SK-N-SH (cell line): ENCODE data around the gene MFAP3L. TPM values are rescaled to one million over a fixed set of nuclear protein-coding genes. Genes with fewer than 3 reads are reported as not detected.

ENCODE experiments used
- CTCF ChIA-PET: fragments of 300-600, 350-600 bp; formaldehyde crosslinking; extraction: SDS; loops from one replicate; lab custom pipeline; 2021; lab: Yijun Ruan, JAX
- POLR2A ChIA-PET: fragments of 350-600 bp; sonication (Branson Sonifier 250); formaldehyde crosslinking; extraction: SDS; loops from one replicate; lab custom pipeline; 2020; ENCODE audit warnings: antibody characterized with exemption, inconsistent platforms; lab: Yijun Ruan, JAX
- DNase-seq: peaks from one replicate; pipeline ENCODE4 v3.0.0; 2012
- H2AFZ ChIP-seq: fragments of 200-600 bp; sonication (generic); 2 replicates; pipeline ENCODE4 v1.8.1; 2016; ENCODE audit warnings: antibody characterized with exemption, mild to moderate bottlenecking, low read depth
- H3F3A ChIP-seq: fragments of 200-600 bp; sonication (generic); replicated peaks from 2 replicates; pipeline ENCODE3; 2016; ENCODE audit warnings: antibody characterized with exemption, mild to moderate bottlenecking; ENCODE audit not compliant: insufficient read depth
- H3K27ac ChIP-seq, 2 experiments: fragments of 200-500 bp in 1 of 2; fragments of 200-600 bp in 1 of 2; sonication (Bioruptor generic) in 1 of 2; sonication (generic), shearing (Covaris generic) in 1 of 2; 2 replicates each; pipeline versions ENCODE4 v1.5.1 to v1.6.1; 2014 to 2016; ENCODE audit warnings: low read depth in 2 of 2, inconsistent platforms in 1 of 2, low read length in 1 of 2, mild to moderate bottlenecking in 1 of 2, mixed read lengths in 1 of 2
- H3K27me3 ChIP-seq: fragments of 200-600 bp; sonication (generic), shearing (Covaris generic); 2 replicates; pipeline ENCODE4 v1.6.1; 2016; ENCODE audit warnings: mixed run types; ENCODE audit not compliant: insufficient read depth
- H3K36me3 ChIP-seq, 2 experiments: fragments of 200-500 bp in 1 of 2; fragments of 200-600 bp in 1 of 2; sonication (Bioruptor generic) in 1 of 2; sonication (generic) in 1 of 2; replicated peaks in 1 of 2; 2 replicates each; pipeline versions ENCODE3 to v1.5.1; 2014 to 2016; ENCODE audit warnings: low read length in 1 of 2, mild to moderate bottlenecking in 1 of 2; ENCODE audit not compliant: insufficient read depth in 2 of 2, control insufficient read depth in 1 of 2
- H3K4me1 ChIP-seq, 2 experiments: fragments of 200-500 bp in 1 of 2; fragments of 200-600 bp in 1 of 2; sonication (Bioruptor generic) in 1 of 2; sonication (generic), shearing (Covaris generic) in 1 of 2; 2 replicates each; pipeline versions ENCODE4 v1.5.1 to v1.6.1; 2014 to 2016; ENCODE audit warnings: low read depth in 1 of 2, low read length in 1 of 2, mixed run types in 1 of 2; ENCODE audit not compliant: insufficient read depth in 2 of 2, control insufficient read depth in 1 of 2
- H3K4me2 ChIP-seq: fragments of 200-600 bp; sonication (generic), shearing (Covaris generic); 2 replicates; pipeline ENCODE4 v1.6.1; 2017; ENCODE audit warnings: mixed run types
- H3K4me3 ChIP-seq, 2 experiments: fragments of 200-500 bp in 1 of 2; fragments of 200-600 bp in 1 of 2; sonication (Bioruptor generic) in 1 of 2; sonication (generic), shearing (Covaris generic) in 1 of 2; 2 replicates each; pipeline versions ENCODE4 v1.5.1 to v1.8.1; 2014 to 2016; ENCODE audit warnings: low read depth in 2 of 2, inconsistent platforms in 1 of 2, low read length in 1 of 2, mild to moderate bottlenecking in 1 of 2, mixed read lengths in 1 of 2, moderate library complexity in 1 of 2
- H3K79me2 ChIP-seq: fragments of 200-600 bp; sonication (generic); 2 replicates; pipeline ENCODE4 v1.8.1; 2017; ENCODE audit warnings: mild to moderate bottlenecking; ENCODE audit not compliant: insufficient read depth
- H3K9ac ChIP-seq: fragments of 200-600 bp; sonication (generic); 2 replicates; pipeline ENCODE4 v1.6.1; 2017; ENCODE audit warnings: mixed run types
- H3K9me2 ChIP-seq: fragments of 200-600 bp; sonication (generic); 2 replicates; pipeline ENCODE4 v1.6.1; 2017; ENCODE audit warnings: mixed run types
- H3K9me3 ChIP-seq: fragments of 200-600 bp; sonication (generic); 2 replicates; pipeline ENCODE4 v1.6.1; 2017; ENCODE audit warnings: mixed run types, mild to moderate bottlenecking, moderate library complexity
- H4K20me1 ChIP-seq: fragments of 200-600 bp; sonication (generic); 2 replicates; pipeline ENCODE4 v1.6.1; 2017; ENCODE audit warnings: mild to moderate bottlenecking, mixed run types; ENCODE audit not compliant: insufficient read depth
- ELF1 ChIP-seq: IDR thresholded peaks from 2 replicates; pipeline ENCODE4 v1.4.0; 2012
- EP300 ChIP-seq, 2 experiments: IDR thresholded peaks; 2 replicates each; pipeline versions ENCODE4 v1.4.0 to v1.6.1; 2012; ENCODE audit warnings: borderline replicate concordance in 1 of 2, low read depth in 1 of 2, low read length in 1 of 2
- EZH2phosphoT487 ChIP-seq: fragments of 200-600 bp; sonication (generic); IDR thresholded peaks from 2 replicates; pipeline ENCODE4 v1.6.1; 2017; ENCODE audit warnings: low read depth, mixed run types, mild to moderate bottlenecking, antibody characterized with exemption, moderate library complexity, borderline replicate concordance
- FOXM1 ChIP-seq: IDR thresholded peaks from 2 replicates; pipeline ENCODE4 v1.4.0; 2012; ENCODE audit warnings: low read depth, mild to moderate bottlenecking
- GATA2 ChIP-seq: sonication (generic); formaldehyde crosslinking; IDR thresholded peaks from 2 replicates; pipeline ENCODE4 v1.5.0; 2020; ENCODE audit warnings: mild to moderate bottlenecking, missing genetic modification reagents
- JUND ChIP-seq: IDR thresholded peaks from 2 replicates; pipeline ENCODE4 v1.4.0; 2012
- MEF2A ChIP-seq: IDR thresholded peaks from 2 replicates; pipeline ENCODE4 v1.4.0; 2012; ENCODE audit warnings: low read depth, borderline replicate concordance
- MXI1 ChIP-seq: IDR thresholded peaks from 2 replicates; pipeline ENCODE4 v1.6.1; 2012; ENCODE audit warnings: mild to moderate bottlenecking, low read depth, low read length, improper control_type of control experiment
- NFIC ChIP-seq: IDR thresholded peaks from 2 replicates; pipeline ENCODE4 v1.4.0; 2012; ENCODE audit warnings: borderline replicate concordance
- NRF1 ChIP-seq: IDR thresholded peaks from 2 replicates; pipeline ENCODE4 v1.6.1; 2012; ENCODE audit warnings: low read depth, mild to moderate bottlenecking, low read length
- RAD21 ChIP-seq: IDR thresholded peaks from 2 replicates; pipeline ENCODE4 v1.6.1; 2012; ENCODE audit warnings: mild to moderate bottlenecking, low read length
- RCOR1 ChIP-seq: fragments of 150-350 bp; IDR thresholded peaks from 2 replicates; pipeline ENCODE4 v1.6.1; 2017; ENCODE audit warnings: antibody characterized with exemption, low read length
- REST ChIP-seq: IDR thresholded peaks from 2 replicates; pipeline ENCODE4 v1.6.1; 2012; ENCODE audit warnings: mild to moderate bottlenecking, low read depth, low read length, moderate library complexity
- RFX5 ChIP-seq: IDR thresholded peaks from 2 replicates; pipeline ENCODE4 v1.6.1; 2012; ENCODE audit warnings: mild to moderate bottlenecking, improper control_type of control experiment, low read length
- RXRA ChIP-seq: IDR thresholded peaks from 2 replicates; pipeline ENCODE4 v1.4.0; 2012; ENCODE audit warnings: low read depth, mild to moderate bottlenecking, borderline replicate concordance
- TAF1 ChIP-seq: IDR thresholded peaks from 2 replicates; pipeline ENCODE4 v1.6.1; 2012; ENCODE audit warnings: low read depth, mild to moderate bottlenecking, low read length, moderate library complexity, borderline replicate concordance
- TCF12 ChIP-seq: IDR thresholded peaks from 2 replicates; pipeline ENCODE4 v1.4.0; 2012
- TEAD4 ChIP-seq: IDR thresholded peaks from 2 replicates; pipeline ENCODE4 v1.4.0; 2012; ENCODE audit warnings: mild to moderate bottlenecking, borderline replicate concordance; ENCODE audit not compliant: insufficient read depth
- YY1 ChIP-seq: IDR thresholded peaks from 2 replicates; pipeline ENCODE4 v1.4.0; 2012; ENCODE audit warnings: low read depth, mild to moderate bottlenecking
- WGBS: methylation state at CpG from one replicate; pipeline ENCODE4 v1.1.6; 2017; ENCODE audit warnings: low lambda C conversion rate; 5-methylcytosine and 5-hydroxymethylcytosine counted together
- polyA plus RNA-seq, 3 experiments: library from polyadenylated mRNA; depleted of rRNA; stranded (reverse); fragments of >200 nt; gene quantifications; 2 replicates each; pipeline ENCODE4 v1.2.3, GENCODE V29; 2012
- TF ChIP-seq, protein P1 (sequence below): IDR thresholded peaks from 2 replicates; pipeline ENCODE4 v1.4.0; 2012; ENCODE audit warnings: low read depth, borderline replicate concordance
- TF ChIP-seq, protein P2 (sequence below): fragments of 150-350 bp; IDR thresholded peaks from 2 replicates; pipeline ENCODE4 v1.6.1; 2016; ENCODE audit warnings: mild to moderate bottlenecking, low read depth, low read length
- TF ChIP-seq, protein P3 (sequence below): IDR thresholded peaks from 2 replicates; pipeline ENCODE4; 2012

The MFAP3L gene
- polyA plus RNA-seq, 1 of the 3 experiments (the other 2 are of a cell fraction), result 5.4 TPM

DNA sequence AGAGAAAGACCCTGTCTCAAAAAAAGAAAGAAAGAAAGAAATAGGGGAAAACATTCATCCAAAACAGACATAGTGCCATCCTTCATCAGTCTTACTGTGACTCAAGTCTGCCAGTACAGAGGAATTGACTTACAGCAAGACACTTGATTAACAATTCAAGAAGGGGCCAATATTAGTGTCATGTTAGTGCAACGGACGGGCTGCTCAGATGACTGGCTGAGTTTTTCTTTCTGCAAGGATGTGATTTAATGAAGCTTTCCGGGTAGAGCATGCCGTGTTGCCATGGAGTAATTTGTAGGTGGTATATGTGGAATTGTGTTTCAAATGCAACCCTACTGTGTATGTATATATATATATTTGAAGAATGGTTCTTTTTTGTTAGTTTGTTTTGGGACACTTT, 12.6 kb upstream of the MFAP3L start:
- H3K79me2 ChIP-seq, result no peaks in the 10 kb centered on the region; the same call in 1 of the 2 replicates
- no peaks in the 10 kb centered on the region for H3K27me3 ChIP-seq
- H3K27ac ChIP-seq, result no peak overlapping the region
- H3K4me3 ChIP-seq, result no peak overlapping the region
- no peak for DNase-seq
- H3K9ac ChIP-seq, result no peak overlapping the region
- H3K4me2 ChIP-seq, result no peak overlapping the region
- H3K36me3 ChIP-seq, result no peaks in the 10 kb centered on the region
- H2AFZ ChIP-seq, result no peak overlapping the region
- TF ChIP-seq, protein P1, sequence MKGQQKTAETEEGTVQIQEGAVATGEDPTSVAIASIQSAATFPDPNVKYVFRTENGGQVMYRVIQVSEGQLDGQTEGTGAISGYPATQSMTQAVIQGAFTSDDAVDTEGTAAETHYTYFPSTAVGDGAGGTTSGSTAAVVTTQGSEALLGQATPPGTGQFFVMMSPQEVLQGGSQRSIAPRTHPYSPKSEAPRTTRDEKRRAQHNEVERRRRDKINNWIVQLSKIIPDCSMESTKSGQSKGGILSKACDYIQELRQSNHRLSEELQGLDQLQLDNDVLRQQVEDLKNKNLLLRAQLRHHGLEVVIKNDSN, result no peak
- TF ChIP-seq RCOR1 (no peak), RFX5 (no peak), ELF1 (no peak), TCF12 (no peak), RXRA (no peak), MEF2A (no peak), EZH2phosphoT487 (no peak), EP300 (IDR thresholded peaks at IDR 0.05; ENCODE audit: borderline replicate concordance in 1 of 2, low read depth in 1 of 2, low read length in 1 of 2) (no peak), JUND (no peak), TAF1 (no peak), MXI1 (no peak), NRF1 (no peak)
- TF ChIP-seq, protein P2, sequence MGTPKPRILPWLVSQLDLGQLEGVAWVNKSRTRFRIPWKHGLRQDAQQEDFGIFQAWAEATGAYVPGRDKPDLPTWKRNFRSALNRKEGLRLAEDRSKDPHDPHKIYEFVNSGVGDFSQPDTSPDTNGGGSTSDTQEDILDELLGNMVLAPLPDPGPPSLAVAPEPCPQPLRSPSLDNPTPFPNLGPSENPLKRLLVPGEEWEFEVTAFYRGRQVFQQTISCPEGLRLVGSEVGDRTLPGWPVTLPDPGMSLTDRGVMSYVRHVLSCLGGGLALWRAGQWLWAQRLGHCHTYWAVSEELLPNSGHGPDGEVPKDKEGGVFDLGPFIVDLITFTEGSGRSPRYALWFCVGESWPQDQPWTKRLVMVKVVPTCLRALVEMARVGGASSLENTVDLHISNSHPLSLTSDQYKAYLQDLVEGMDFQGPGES, result no peak
- TF ChIP-seq, all 33 proteins: peak for 0
- ChIA-PET CTCF (interaction anchor here (1.9 kb wide), 1 partner anchor 9 kb away, joined by 8 read pairs; no protein-coding TSS in a partner anchor), POLR2A (no interaction called here)
- Histone ChIP-seq H3K9me3 (no peaks in the 10 kb centered on the region), H3K9me2 (no peaks in the 10 kb centered on the region), H3K4me1 (no peaks in the 10 kb centered on the region), H4K20me1 (no peaks in the 10 kb centered on the region), H3F3A (no peaks in the 10 kb centered on the region)
- WGBS, result 82% methylated on average over 4 of the region's 4 CpGs

- Histone ChIP-seq H3K36me3 (no peaks in the 10 kb centered on the region), H3K9ac (no peak overlapping the region), H4K20me1 (no peaks in the 10 kb centered on the region), H3F3A (no peaks in the 10 kb centered on the region), H3K4me3 (no peak overlapping the region), H3K4me2 (no peak overlapping the region), H3K9me3 (no peaks in the 10 kb centered on the region), H3K27ac (no peak overlapping the region), H3K27me3 (no peaks in the 10 kb centered on the region), H3K9me2 (no peaks in the 10 kb centered on the region), H3K4me1 (no peaks in the 10 kb centered on the region), H3K79me2 (no peaks in the 10 kb centered on the region; the same call in 1 of the 2 replicates), H2AFZ (no peak overlapping the region)
- ChIA-PET CTCF (interaction anchor here (0.9 to 1.9 kb wide), 3 partner anchors 9 to 425 kb away, joined by 3 to 8 read pairs (median 4); partner anchors contain the start of gene NEK1), POLR2A (no interaction called here)
- WGBS, result 77% methylated on average over 7 of the region's 7 CpGs
- DNase-seq, result no peak
- TF ChIP-seq TCF12 (no peak), FOXM1 (no peak), NFIC (no peak), TAF1 (no peak), RAD21 (no peak), GATA2 (no peak), YY1 (no peak), TEAD4 (no peak), JUND (no peak), EZH2phosphoT487 (no peak), EP300 (IDR thresholded peaks at IDR 0.05; ENCODE audit: borderline replicate concordance in 1 of 2, low read depth in 1 of 2, low read length in 1 of 2) (no peak), REST (no peak)
- TF ChIP-seq, protein P1, result no peak
- TF ChIP-seq, protein P3, sequence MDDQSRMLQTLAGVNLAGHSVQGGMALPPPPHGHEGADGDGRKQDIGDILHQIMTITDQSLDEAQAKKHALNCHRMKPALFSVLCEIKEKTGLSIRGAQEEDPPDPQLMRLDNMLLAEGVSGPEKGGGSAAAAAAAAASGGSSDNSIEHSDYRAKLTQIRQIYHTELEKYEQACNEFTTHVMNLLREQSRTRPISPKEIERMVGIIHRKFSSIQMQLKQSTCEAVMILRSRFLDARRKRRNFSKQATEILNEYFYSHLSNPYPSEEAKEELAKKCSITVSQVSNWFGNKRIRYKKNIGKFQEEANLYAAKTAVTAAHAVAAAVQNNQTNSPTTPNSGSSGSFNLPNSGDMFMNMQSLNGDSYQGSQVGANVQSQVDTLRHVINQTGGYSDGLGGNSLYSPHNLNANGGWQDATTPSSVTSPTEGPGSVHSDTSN, result no peak
Observed at GRCh38 chr4:170038232-170038631, 12.0 kb upstream of the MFAP3L start.
